HL-60 (cell line): ENCODE measurements around the gene C15orf40.
"Not testable (repeated sequence)": the region's sequence is repeated elsewhere in the genome, so short reads cannot be mapped to it uniquely, and the experiment has no call there.

Experiments used
- DNase-seq, 2 experiments: peaks; one replicate each; pipeline ENCODE4 v3.0.0-alpha.2; 2010 to 2020; ENCODE audit warnings: low read depth in 1 of 2, low spot score in 1 of 2
- H3K27ac ChIP-seq: fragments of 250-450 bp; sonication (Bioruptor Pico); replicated peaks from 2 replicates; pipeline ENCODE4 v1.5.1; 2020; ENCODE audit warnings: mild to moderate bottlenecking, moderate library complexity
- H3K27me3 ChIP-seq: fragments of 250-450 bp; sonication (Bioruptor Pico); 2 replicates; pipeline ENCODE4 v1.5.1; 2021; ENCODE audit warnings: mild to moderate bottlenecking, moderate library complexity; ENCODE audit not compliant: insufficient read depth, poor library complexity, severe bottlenecking
- H3K4me3 ChIP-seq: replicated peaks from 2 replicates; pipeline ENCODE4 v1.5.1; 2011; ENCODE audit warnings: mild to moderate bottlenecking, control low read depth, low read length; ENCODE audit not compliant: insufficient read depth
- CTCF ChIP-seq: IDR thresholded peaks from one replicate; pipeline ENCODE4 v1.5.1; 2011; ENCODE audit warnings: low read length, control low read depth, inconsistent platforms; ENCODE audit not compliant: insufficient read depth
- GABPA ChIP-seq: IDR thresholded peaks from 2 replicates; pipeline ENCODE4 v1.6.1; 2012; ENCODE audit warnings: low read depth
- POLR2AphosphoS5 ChIP-seq: IDR thresholded peaks from 2 replicates; pipeline ENCODE4 v1.6.1; 2012; ENCODE audit warnings: low read depth
- REST ChIP-seq: IDR thresholded peaks from 2 replicates; pipeline ENCODE4 v1.6.1; 2012; ENCODE audit warnings: low read depth; ENCODE audit not compliant: insufficient replicate concordance
- SPI1 ChIP-seq: IDR thresholded peaks from 2 replicates; pipeline ENCODE4 v1.6.1; 2012; ENCODE audit warnings: low read depth, mild to moderate bottlenecking, borderline replicate concordance

Gene C15orf40

GRCh38 chr15:83012636-83013035, 1.2 kb upstream of the C15orf40 start:
- TF ChIP-seq CTCF (no peak), GABPA (no peak), REST (no peak), POLR2AphosphoS5 (no peak), SPI1 (no peak)
- Histone ChIP-seq H3K27ac (no peak overlapping the region), H3K4me3 (no peak overlapping the region), H3K27me3 (no peaks in the 10 kb centered on the region)
- DNase-seq: peak in 1 of 2 experiments; percentile 48

- TF ChIP-seq POLR2AphosphoS5 (no peak), CTCF (no peak), REST (no peak), SPI1 (no peak), GABPA (no peak)
- DNase-seq: no peak
- H3K4me3 ChIP-seq: peak overlapping the region; percentile 100
- peak overlapping the region; percentile 80 for H3K27ac ChIP-seq
- no peaks in the 10 kb centered on the region for H3K27me3 ChIP-seq
Observed at GRCh38 chr15:83012076-83012426, 612 bp upstream of the C15orf40 start.

GRCh38 chr15:83010709-83011270, 649 bp downstream of the C15orf40 start:
- H3K4me3 ChIP-seq: peak overlapping the region; percentile 100
- peak overlapping the region; percentile 80 for H3K27ac ChIP-seq
- TF ChIP-seq GABPA (no peak), CTCF (peak; percentile 91)
- H3K27me3 ChIP-seq: no peaks in the 10 kb centered on the region
- DNase-seq: peak; percentile 45 to 87

GRCh38 chr15:83000672-83001031, 10.8 kb downstream of the C15orf40 start:
- not testable (repeated sequence) for H3K27me3 ChIP-seq, H3K4me3 ChIP-seq, DNase-seq, H3K27ac ChIP-seq
